Rectal smooth muscle tissue (tissue), 1 donor: Measurements from ENCODE around the gene RPS6KA3.
A peak's percentile ranks its signal among the peaks of the same experiment; 100 is the strongest.
"Not testable (repeated sequence)": the region's sequence is repeated elsewhere in the genome, so short reads cannot be mapped to it uniquely, and the experiment has no call there.

Experiments used
- H3K27ac ChIP-seq: one replicate; pipeline ENCODE4 v1.7.0; 2013; ENCODE audit warnings: low read depth, low read length, inconsistent platforms
- H3K27me3 ChIP-seq: one replicate; pipeline ENCODE4 v1.7.0; 2013; ENCODE audit warnings: low read length; ENCODE audit not compliant: control insufficient read depth, insufficient read depth
- H3K36me3 ChIP-seq: one replicate; pipeline ENCODE4 v1.7.0; 2013; ENCODE audit warnings: low read length; ENCODE audit not compliant: control insufficient read depth, insufficient read depth
- H3K4me1 ChIP-seq: one replicate; pipeline ENCODE4 v1.7.0; 2013; ENCODE audit warnings: low read length; ENCODE audit not compliant: control insufficient read depth, insufficient read depth
- H3K4me3 ChIP-seq: one replicate; pipeline ENCODE4 v1.7.0; 2013; ENCODE audit warnings: low read length
- H3K9ac ChIP-seq: one replicate; pipeline ENCODE4 v1.7.0; 2013; ENCODE audit warnings: low read length

RPS6KA3 gene

DNA sequence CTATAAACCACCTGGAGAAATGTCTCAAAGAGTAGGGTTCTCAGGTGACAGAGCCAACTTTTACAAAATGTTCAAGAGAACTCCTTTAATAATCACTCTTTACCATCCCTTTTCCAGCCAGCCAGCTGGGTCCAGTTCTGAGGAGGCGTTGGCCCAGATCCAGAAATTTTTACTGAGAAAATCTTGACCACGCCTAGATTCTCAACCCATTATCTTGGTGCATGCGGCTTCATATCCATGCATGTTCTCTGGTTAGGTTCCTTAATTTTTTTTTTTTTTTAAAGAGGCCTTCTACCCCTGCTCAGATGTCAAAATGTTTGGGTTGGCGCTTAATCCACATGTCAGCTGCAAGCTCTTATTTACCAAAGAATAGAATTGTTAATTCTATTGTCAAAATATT lies 138.0 kb downstream of the RPS6KA3 start:
- Histone ChIP-seq H3K9ac (no peak overlapping the region), H3K36me3 (peaks cover 5% of the 10 kb centered on the region), H3K27me3 (no peaks in the 10 kb centered on the region), H3K4me1 (no peaks in the 10 kb centered on the region), H3K27ac (no peak overlapping the region), H3K4me3 (no peak overlapping the region)

DNA sequence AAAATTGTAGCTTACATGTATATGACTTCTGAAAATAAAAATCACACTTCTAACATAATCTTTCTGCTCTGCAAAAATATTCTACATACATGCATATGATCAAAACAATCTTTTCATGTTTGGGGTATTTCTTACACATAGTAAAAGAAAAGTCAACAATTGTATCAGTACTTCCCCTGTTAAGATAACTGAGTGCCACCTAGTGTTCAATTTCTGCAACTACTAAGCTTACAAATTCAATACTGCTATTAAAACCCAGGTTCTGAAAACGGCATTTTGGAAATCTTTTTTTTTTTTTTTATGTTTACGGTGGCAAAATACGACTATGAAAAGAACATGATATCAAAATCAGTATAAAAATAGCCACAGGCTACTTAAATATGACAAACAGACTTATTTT lies 139.3 kb downstream of the RPS6KA3 start:
- H3K4me3 ChIP-seq, H3K36me3 ChIP-seq, H3K4me1 ChIP-seq, H3K9ac ChIP-seq, H3K27ac ChIP-seq, H3K27me3 ChIP-seq: not testable (repeated sequence)

DNA sequence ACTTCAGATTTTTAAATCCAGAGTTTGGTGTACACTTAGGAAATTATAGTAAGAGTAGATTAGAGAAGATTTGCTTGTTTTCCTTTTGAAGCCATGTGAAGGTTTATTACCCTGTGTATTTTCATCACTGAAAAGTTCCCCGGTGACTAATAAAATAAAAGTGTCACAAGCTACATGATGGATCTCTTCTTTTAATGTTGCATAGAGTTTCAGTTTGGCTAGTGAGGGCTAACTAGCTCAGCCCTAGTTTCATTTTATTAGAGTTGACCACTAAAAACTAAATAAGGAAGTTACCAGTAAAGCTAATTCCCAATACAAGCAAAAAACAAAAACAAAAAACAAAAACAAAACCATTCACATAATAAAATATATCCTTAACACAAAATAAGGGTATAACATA lies 139.9 kb downstream of the RPS6KA3 start:
- H3K36me3 ChIP-seq, H3K27ac ChIP-seq, H3K4me3 ChIP-seq, H3K9ac ChIP-seq, H3K4me1 ChIP-seq, H3K27me3 ChIP-seq: not testable (repeated sequence)

DNA sequence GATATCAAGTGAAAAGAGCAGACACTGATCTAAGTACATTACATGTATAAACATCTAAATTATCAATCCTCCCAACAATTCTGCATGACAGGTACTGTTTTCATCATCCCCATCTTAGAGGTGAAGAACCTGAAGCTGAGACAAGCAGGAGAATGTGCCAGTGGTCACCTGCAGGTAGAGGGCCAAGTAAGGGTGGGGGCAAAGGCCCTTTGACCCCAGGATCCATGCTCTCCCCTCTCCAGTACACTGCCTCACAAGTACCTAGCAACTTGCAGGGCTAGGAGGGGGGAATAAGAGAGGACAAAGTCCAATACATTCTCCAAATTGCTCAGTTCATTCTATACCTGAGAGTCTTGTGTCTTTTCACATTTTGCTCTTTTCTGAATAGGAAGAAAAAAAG lies 141.7 kb downstream of the RPS6KA3 start:
- no peak overlapping the region for H3K27ac ChIP-seq
- no peaks in the 10 kb centered on the region for H3K27me3 ChIP-seq
- no peak overlapping the region for H3K4me3 ChIP-seq
- H3K4me1 ChIP-seq: no peaks in the 10 kb centered on the region
- H3K36me3 ChIP-seq: peaks cover 3% of the 10 kb centered on the region
- H3K9ac ChIP-seq: no peak overlapping the region

DNA sequence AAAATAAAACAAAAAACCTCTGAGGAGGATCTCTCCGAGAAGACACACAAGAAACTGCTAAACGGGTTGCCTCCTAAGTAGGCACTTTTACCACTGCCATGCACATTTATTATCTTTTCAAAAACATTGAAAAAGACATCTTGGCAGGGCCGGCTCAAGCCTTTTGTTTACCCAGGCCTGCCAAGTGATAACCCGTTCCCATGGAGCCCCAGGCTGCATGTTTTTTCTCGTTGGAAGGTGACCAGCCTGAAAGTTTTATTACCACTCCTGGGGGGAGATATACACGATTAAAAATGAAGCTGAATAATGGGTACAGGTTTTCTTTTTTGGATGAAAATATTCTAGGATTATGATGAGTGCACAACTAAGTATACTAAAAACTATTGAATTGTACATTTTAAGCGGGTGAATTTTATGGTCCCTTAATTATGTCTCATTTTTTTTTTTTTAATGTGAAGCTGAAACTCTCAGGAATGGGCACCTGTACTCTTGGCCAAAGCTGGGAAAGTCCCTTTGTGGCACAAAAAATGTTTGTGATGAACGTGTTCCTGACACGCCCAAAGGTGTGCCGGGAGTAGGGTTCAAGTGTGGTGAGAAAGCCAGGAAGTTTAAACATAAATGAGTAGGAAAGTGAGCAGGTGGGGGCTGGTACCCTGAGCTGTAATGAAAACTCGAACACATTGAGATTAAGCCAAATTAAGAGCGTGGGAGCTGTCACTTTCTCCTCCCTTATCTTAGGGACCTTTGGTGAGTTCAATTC lies 148.5 kb downstream of the RPS6KA3 start:
- peaks cover 6% of the 10 kb centered on the region for H3K27me3 ChIP-seq
- H3K36me3 ChIP-seq: no peaks in the 10 kb centered on the region
- H3K4me3 ChIP-seq: no peak overlapping the region
- H3K9ac ChIP-seq: no peak overlapping the region
- no peaks in the 10 kb centered on the region for H3K4me1 ChIP-seq
- no peak overlapping the region for H3K27ac ChIP-seq

DNA sequence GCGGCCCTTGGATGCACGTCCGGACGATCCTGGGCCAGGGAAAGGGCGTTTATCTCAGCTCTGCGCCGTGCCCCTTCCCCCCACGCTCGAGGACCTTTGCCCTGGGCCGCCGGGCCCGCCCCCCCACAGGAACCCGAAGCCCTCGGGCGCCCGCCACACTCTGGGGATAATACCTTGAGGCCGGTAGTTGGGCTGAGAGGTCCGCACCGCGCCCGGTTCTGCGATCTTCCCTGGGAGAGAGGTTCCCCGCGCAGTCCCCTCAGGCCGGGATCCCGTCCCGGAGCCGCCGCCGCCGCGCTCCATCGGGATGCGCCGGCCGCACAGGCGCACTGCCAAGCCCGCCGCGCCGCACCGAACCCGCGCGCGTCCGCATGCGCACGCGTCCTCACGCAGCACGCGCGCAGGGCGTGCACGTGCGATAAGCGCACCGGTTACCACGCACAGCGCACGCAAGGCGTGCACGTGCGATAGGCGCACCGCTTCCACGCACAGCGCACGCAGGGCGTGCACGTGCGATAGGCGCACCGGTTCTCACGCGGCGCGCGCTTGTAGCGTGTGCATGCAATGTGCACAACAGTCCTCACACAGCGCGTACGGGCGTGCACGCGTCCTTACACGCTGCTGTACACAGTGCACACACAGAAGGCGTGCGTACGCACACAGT lies 150.0 kb downstream of the RPS6KA3 start, which contains the start of gene MAP7D2:
Gene MAP7D2 (minus strand): TSS at position 331 of the 664 bp plus-strand sequence. CDS start 28 bp downstream, at position 303.
- H3K4me1 ChIP-seq: no peaks in the 10 kb centered on the region
- peaks cover 9% of the 10 kb centered on the region for H3K27me3 ChIP-seq
- peak within 1 kb of the TSS; percentile 44 for H3K4me3 ChIP-seq
- H3K9ac ChIP-seq: no peak within 1 kb of the TSS
- H3K27ac ChIP-seq: no peak within 1 kb of the TSS
- no peaks in the 10 kb centered on the region for H3K36me3 ChIP-seq

DNA sequence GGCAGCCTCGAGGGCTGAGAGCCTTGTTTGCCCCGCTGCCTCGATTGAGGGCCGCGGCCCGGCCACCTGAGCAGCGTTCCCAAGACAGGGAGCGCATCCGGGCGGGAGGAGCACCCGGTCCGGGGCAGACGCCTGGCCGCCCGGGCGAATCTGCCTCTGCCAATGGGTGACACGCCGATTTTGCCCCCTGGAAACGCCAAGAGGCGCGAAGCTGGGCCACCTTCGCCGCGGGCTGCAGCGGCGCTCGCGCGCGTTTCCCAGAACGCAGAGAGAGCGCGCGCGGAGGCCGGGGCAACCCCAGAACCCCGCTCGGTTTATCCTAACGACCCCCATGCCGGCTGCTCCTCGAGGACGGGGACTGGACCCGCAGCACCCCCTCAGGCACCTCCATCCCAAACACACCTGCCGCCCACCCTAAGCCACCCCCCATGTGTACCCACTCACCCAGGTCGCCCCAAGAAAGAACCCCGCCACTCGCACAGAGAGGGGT lies 150.6 kb downstream of the RPS6KA3 start:
- Histone ChIP-seq H3K4me3 (no peak overlapping the region), H3K9ac (no peak overlapping the region), H3K36me3 (no peaks in the 10 kb centered on the region), H3K4me1 (no peaks in the 10 kb centered on the region), H3K27me3 (peaks cover 9% of the 10 kb centered on the region), H3K27ac (no peak overlapping the region)

DNA sequence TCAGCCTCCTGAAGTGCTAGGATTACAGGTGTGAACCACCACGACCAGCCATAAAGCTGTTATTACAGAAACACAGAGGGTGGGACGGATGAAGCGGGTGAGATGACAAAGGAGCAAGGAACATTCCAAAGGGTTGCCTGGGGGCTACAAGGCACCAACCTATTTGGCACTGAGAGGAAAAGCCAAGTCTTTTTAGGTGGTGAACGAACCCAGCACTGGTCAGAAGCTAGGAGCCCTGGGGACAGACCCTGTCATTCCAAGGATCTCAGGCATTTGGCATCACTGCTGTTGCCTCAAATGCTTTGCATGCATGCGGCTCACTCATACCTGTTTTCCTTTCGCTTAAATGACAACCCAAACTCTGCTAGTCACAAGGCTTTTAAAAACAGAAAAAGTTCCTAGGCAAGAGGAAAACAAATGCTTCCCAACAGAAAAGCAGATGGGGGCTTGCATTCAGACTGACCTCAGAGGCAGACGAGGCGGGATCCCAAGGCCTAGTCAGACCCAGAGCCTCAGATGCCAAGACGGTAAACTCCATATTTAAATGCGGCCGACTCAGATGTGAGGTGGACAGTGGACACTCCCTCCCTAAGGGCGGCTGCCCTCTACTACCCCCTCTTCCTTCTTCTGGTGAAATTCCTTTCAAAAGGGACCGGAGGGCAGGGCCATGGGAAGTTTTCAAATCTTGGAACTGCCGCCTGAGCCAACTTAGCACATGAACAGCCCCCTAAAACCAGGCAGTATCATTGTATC lies 154.5 kb downstream of the RPS6KA3 start:
- H3K4me1 ChIP-seq: no peaks in the 10 kb centered on the region
- no peak overlapping the region for H3K4me3 ChIP-seq
- no peaks in the 10 kb centered on the region for H3K36me3 ChIP-seq
- H3K27ac ChIP-seq: no peak overlapping the region
- no peak overlapping the region for H3K9ac ChIP-seq
- H3K27me3 ChIP-seq: peaks cover 8% of the 10 kb centered on the region

DNA sequence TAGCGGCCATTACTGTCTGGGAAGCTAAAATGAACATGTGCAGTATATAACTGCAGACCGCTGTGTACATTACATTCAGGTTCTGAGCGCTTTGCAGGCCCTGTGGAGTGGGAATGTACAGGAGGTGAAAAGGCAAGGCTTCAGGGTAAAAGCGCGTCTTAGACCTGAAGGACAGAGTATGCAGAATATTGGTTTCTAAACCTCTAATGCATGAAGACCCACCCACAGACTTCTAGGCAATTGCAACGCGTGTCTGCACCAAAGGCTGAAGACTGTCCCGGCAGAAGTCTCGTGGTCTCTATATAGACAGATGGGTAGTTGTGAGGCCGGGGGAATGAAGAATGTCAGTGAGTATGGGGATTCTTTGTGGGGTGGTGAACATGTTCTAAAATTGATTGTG lies 155.4 kb downstream of the RPS6KA3 start:
- no peaks in the 10 kb centered on the region for H3K4me1 ChIP-seq
- H3K27ac ChIP-seq: no peak overlapping the region
- H3K4me3 ChIP-seq: no peak overlapping the region
- H3K9ac ChIP-seq: no peak overlapping the region
- H3K27me3 ChIP-seq: peaks cover 3% of the 10 kb centered on the region
- no peaks in the 10 kb centered on the region for H3K36me3 ChIP-seq

DNA sequence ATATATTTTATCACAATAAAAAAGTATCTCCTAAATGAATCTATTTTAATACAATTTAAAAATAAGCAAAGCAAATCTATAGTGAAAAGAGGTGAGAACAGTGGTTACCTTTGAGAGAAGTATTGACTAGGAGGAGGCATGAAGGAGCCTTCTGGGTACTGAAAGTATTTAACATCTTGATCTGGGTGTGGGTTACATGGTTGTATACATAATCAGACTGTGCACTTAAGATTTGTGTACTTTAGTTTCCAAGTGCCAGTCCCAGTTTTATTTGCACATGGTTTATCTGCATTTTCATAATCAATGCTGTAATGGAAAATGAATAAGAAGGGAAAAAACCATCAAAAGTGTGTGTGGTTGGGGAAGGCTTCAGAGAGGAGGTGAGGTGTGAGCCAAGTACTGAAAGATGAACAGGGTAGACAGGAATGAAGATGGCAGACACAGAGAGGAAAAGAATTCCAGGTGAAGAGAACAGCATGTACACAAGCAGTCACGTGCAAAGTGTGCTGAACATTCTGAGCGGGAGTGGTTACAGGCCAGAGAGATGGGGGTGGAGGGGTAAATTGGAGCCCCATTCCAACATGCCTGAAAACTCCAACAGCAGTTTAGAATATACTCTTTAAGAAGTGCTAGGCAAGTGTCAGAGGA lies 164.7 kb downstream of the RPS6KA3 start:
- Histone ChIP-seq H3K36me3 (no peaks in the 10 kb centered on the region), H3K27ac (no peak overlapping the region), H3K4me3 (no peak overlapping the region), H3K27me3 (no peaks in the 10 kb centered on the region), H3K4me1 (no peaks in the 10 kb centered on the region), H3K9ac (no peak overlapping the region)
